GM18499 (cell line): ENCODE results near the gene AHNAK.
"Not testable (repeated sequence)": the region's sequence is repeated elsewhere in the genome, so short reads cannot be mapped to it uniquely, and the experiment has no call there.

Source experiments
- ATAC-seq: cut with Tn5 transposase; IDR thresholded peaks from one replicate; pipeline ENCODE4 v1.9.1; 2021; ENCODE audit warnings: moderate number of reproducible peaks; ENCODE audit not compliant: insufficient read depth, unreplicated experiment

The AHNAK gene

DNA sequence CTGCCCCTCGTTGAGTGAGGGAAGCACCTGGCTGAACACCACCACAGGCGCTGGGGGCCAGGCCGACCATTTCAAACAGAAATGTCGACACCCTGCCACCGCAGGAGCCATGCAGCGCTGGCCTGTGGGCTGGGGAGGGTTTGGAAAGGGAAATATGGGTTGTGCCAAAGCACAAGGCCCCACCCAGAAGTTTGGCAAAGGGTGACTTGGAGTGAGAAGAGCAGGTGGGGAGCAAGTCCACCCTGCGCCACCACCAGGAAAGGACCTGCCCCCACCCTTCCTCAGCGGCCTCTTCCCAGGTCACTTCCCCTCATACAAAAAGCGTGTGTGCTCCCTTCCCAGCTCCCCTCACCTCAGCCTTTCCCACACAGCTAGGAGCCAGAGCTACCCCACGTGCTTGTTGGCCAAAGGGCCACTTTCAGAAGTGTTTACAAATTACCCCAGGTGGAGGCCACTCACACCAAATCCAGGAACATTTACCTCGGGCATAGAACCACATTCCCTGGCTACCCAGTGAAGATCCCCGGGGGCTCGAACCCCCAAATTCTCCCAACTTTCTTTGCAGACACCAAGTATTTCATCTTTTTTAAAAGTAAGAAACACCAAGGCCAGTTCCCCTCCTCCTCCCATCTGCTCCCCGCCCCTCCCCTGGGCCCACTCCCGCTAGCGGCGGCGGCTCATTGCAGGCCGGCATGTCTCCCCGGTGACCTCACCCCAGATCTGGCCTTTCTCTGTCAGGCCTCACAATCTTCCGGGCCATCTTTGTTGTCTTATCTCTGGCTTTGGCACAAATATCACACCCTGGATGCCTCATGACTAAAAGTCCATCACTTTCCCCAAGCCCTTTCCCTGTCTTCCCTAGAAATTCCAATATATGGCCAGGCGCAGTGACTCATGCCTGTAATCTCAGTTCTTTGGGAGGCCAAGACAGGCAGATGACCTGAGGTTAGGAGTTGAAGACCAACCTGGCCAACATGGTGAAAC is 148.3 kb downstream of the AHNAK start:
- ATAC-seq = no peak

DNA sequence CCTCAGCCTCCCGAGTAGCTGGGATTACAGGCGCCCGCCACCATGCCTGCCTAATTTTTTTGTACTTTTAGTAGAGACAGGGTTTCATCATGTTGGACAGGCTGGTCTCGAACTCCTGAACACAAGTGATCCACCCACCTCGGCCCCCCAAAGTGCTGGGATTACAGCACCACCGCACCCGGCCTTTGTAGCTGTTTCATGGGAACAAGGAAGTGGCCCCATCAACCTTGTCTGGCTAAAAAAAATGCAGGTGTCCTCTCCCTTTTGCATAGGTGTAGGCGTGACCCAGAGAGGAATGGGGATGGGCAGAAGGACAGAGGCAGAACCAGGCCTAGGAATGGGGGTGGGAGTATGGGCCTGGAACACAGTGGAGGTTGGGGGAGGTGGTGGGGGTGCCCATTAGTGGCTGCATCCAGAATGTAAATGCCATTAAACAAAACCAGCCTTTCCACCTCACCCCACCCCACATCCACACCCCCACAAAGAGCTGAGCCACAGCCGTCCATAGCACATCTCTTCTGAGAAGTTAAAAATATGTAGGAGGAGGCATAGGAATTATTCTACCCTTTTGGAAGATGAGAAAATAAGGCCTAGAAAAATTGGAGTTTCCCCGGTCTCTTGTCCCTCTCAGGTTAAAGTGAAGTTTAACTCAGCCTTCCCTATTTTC is 150.6 kb downstream of the AHNAK start:
- no peak for ATAC-seq

DNA sequence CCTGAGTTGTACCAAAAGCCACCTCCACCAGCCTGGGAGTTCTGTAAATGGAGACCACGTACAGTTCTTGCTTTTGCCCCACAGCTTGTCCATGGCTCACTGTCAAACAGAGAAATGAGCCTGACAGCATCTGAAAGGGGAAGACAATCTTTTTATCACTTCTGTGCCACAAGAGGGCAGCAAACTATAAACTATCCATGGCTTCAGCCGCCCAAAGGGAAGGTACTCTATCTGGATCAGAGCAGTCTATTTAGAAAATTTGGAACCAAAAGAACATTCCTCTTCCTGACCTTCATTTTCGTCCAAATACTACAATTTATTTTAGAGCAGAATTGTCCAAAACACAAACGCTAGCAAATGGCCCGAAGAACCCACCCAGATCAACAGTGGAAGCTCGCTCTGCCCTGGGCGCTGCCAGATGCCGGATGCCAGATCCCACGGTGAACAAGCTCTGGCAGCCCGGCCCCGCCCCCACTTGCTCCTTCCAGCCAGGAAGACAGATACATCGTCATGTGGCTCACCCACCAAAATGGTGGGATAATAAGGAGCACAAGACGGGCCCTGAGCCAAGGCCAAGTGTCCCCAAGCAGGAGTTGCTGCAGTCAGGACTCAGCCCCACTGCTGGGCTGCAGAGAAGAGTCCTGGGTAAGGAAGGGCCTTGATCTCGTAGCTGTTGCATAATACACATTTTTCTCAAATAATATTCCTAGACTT is 151.6 kb downstream of the AHNAK start:
- ATAC-seq = no peak

DNA sequence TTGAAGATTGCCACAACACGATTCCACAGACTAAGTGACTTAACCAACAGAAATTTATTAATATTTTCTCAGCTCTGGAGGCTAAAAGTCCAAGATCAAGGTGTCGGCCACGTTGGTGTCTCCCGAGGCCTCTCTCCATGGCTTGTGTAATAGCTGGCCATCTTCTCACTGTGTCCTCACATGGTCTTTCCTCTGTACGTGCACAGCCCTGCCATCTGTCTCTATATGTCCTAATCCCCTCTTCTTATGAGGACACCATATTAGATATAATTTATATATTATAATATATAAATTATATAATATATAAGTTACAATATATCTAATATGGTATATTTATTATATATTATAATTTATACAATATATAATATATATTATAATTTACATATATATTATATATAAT is 152.9 kb downstream of the AHNAK start:
- ATAC-seq = no peak

DNA sequence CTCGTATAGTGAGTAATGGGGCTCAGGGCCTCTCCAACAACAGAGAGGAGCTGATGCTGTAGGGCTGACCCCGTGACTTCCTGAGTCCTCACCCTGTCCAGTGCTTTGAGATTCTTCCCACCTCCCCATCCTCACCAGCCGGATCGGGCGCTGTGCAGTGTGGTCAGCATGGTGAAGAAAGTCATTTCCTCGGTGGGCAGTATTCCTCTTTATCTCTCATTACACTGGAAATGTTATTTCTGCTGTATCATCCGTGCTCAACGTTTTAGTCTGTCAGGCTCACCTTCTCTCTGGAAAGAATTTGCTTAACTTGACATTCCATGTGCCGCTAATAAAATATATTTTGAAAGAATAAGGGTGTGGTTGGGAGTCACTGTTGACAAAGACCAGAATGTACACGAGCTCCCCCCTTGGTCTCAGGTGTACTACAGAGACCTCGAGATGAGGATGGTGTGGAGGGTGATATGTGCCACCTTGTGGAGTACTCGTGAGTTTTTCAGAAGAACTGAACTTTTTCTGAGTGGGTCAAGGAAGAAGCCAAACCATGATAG is 153.5 kb downstream of the AHNAK start:
- no peak for ATAC-seq

DNA sequence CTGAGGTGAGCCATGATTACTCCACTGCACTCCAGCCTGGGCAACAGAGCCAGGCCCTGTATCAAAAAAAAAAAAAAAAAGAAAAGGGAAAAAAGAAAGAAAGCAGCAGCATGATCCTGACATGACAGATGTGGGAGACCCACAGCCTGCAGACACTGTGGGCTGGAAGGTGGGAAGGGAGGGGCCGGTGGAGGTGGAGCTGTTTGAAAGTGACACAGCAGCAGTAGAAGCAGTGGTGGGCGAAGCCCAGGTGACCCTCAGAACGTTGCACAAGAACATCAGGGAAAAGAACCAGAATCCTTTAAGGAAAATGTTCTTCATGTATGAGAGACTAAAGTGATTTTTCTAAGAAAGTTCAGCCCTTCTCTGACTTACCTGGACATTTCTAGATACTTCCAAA is 154.1 kb downstream of the AHNAK start:
- ATAC-seq = no peak

DNA sequence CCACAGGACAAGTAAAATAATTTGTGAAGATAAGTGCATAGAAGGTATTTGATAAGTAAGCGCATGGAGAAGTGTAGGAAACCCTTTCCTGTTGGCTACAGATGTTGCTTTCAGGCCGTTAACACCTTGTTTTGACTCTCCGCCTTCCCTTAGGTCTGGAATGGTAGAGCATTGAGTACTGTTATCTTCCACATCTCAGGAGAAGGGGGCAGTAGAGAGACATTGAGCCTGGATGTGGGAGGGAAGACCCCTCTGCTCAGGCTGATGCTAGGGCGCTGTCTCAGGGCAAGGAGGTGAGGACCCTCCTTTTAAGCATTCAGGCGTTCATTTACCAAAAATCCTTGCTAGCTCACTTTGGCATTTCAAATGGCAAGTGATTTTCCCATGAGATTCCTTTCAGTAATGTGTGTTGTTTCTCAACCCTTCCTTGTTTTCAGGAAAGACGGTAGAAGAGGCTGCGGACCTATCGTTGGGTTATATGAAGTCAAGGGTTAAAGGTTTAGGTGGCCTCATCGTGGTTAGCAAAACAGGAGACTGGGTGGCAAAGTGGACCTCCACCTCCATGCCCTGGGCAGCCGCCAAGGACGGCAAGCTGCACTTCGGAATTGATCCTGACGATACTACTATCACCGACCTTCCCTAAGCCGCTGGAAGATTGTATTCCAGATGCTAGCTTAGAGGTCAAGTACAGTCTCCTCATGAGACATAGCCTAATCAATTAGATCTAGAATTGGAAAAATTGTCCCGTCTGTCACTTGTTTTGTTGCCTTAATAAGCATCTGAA is 154.8 kb downstream of the AHNAK start:
- ATAC-seq = no peak

DNA sequence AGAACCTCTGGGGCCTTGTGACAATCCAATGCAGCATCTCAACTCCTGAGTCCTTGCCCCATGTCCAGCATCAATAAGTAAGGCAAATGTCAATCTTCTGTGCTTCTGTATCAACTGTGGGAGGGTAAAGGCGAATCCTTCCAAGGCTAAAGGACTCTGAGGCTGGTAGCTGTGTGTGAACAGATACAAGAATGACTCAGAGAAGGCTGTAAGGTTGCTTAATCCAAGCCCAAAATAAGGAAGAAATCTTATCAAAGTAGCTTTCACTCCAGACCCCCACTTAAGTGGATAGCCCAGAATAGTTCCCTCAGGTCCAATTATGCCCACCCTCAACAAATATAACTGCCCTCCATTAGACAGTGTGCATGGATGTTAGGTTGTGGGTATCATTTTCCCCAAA is 155.9 kb downstream of the AHNAK start:
- ATAC-seq = no peak

DNA sequence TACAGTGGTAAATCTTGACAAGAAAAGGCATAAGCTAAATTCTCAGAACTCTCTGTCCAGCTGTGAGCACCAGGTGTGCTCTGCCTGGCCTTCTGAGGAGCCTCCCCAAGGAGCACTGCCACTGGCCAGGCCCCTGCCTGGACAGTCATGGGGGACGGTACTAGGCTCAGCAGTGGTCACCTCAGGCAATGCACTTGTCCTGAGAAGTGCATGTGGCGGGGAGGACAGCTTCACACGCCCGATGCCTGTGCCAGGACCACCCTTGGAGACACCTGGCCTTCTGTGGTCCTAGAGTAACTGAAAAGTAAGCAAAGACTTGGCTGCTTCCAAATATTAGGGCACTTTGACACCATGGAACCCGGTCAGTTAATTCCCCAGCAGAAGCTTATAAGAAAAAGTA is 156.4 kb downstream of the AHNAK start:
- no peak for ATAC-seq

DNA sequence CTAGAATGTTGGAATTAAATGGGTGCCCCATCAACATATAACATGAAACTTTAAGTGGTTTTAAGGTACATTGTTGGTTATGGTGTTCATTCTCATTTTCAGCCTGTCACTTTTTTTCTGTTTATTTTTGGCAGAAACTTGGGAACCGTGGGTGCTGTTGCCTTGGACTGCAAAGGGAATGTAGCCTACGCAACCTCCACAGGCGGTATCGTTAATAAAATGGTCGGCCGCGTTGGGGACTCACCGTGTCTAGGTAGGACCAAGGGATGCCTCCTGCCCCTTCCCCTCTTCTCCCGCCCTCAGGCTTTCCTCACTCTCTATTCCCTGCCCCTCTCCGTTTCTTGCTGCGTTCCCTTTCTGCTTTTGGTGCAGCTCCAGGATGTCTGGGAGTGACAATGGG is 157.6 kb downstream of the AHNAK start:
- no peak for ATAC-seq

DNA sequence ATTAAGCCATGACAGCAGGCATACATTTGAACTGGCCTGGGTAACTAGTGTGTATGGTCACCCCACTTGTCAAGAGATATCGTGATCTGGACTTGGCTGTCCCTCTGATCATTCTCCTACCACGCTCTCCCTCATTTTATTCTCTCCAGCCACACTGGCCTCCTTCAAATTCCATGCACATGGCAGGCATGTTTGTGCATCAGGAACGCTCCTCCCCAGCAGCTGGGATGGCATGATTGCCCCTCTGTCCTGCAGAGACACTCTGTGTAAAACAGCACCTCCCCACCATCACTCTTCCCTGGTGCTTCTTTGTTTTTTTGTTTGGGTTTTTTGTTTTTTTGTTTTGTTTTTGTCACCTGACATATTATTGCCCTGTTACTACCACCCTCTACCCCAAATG is 159.2 kb downstream of the AHNAK start:
- no peak for ATAC-seq

DNA sequence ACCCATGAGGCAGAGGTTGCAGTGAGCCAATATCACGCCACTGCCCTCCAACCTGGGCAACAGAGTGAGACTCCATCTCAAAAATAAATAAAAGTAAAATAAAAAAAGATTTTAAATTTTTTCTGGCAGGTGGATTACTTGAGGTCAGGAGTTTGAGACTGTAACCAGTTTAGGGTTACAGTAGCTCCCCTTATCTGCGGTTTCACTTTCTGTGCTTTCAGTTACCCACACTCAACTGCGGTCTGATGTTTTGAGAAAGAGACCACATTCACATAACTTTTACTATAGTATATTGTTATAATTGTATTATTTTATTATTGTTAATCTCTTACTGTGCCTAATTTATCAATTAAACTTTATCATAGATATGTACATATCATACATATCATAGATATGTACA is 160.5 kb downstream of the AHNAK start:
- not testable (repeated sequence) for ATAC-seq

DNA sequence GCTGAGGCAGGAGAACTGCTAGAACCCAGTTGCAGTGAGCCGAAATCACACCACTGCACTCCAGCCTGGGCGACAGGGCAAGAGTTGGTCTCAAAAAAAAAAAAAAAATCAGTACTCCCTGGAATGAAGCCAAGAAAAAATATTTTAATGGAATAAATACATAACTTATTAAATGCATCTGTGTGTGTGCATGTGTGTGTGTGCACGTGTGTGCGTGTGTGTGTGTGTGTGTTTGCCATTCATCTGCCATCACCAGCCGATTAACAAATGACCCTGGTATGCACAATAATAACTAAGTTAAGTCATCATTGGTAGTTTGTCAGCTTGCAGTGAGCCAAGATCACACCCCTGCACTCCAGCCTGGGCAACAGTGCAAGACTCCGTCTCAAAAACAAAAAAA is 162.8 kb downstream of the AHNAK start:
- no peak for ATAC-seq
